Neural cell (in vitro differentiated cells): ENCODE measurements around the gene ZNF519. TPM values are rescaled to one million over a fixed set of nuclear protein-coding genes. Genes with fewer than 3 reads are reported as not detected.

Experiments used
- H2AFZ ChIP-seq: fragments of 200-600, 300-800 bp; sonication (generic), shearing (Covaris generic); 2 replicates; pipeline ENCODE4 v1.6.0; 2014; ENCODE audit warnings: low read depth, mild to moderate bottlenecking, antibody characterized with exemption, low read length, moderate library complexity
- H3F3A ChIP-seq: fragments of 200-600 bp; shearing (Covaris generic); 2 replicates; pipeline ENCODE4 v1.6.1; 2016; ENCODE audit warnings: mild to moderate bottlenecking, moderate library complexity, mixed read lengths, antibody characterized with exemption, low read length; ENCODE audit not compliant: insufficient read depth, poor library complexity, severe bottlenecking
- H3K27ac ChIP-seq: fragments of 200-600, 300-800 bp; sonication (generic), shearing (Covaris generic); 2 replicates; pipeline ENCODE4 v1.5.1; 2014; ENCODE audit warnings: mild to moderate bottlenecking, low read length, moderate library complexity
- H3K27me3 ChIP-seq: fragments of 300-800, 200-600 bp; sonication (generic), shearing (Covaris generic); 2 replicates; pipeline ENCODE4 v1.6.0; 2014; ENCODE audit warnings: mild to moderate bottlenecking, low read depth, low read length, moderate library complexity; ENCODE audit not compliant: insufficient read depth
- H3K36me3 ChIP-seq: fragments of 300-800, 200-600 bp; sonication (generic), shearing (Covaris generic); 2 replicates; pipeline ENCODE4 v1.5.1; 2014; ENCODE audit warnings: mild to moderate bottlenecking, antibody characterized with exemption, low read length, moderate library complexity; ENCODE audit not compliant: insufficient read depth
- H3K4me2 ChIP-seq: fragments of 300-800, 200-600 bp; sonication (generic), shearing (Covaris generic); 2 replicates; pipeline ENCODE4 v1.6.0; 2014; ENCODE audit warnings: mild to moderate bottlenecking, low read length
- H3K4me3 ChIP-seq: fragments of 300-800, 200-600 bp; sonication (generic), shearing (Covaris generic); 2 replicates; pipeline ENCODE4 v1.5.1; 2014; ENCODE audit warnings: mild to moderate bottlenecking, low read length, moderate library complexity
- H3K79me2 ChIP-seq: fragments of 200-600 bp; shearing (Covaris generic); replicated peaks from 2 replicates; pipeline ENCODE4 v1.6.0; 2014; ENCODE audit warnings: mild to moderate bottlenecking, low read length, moderate library complexity; ENCODE audit not compliant: insufficient read depth
- H3K9ac ChIP-seq: fragments of 300-800, 200-600 bp; sonication (generic), shearing (Covaris generic); 2 replicates; pipeline ENCODE4 v1.6.1; 2016; ENCODE audit warnings: mild to moderate bottlenecking, low read length, mixed read lengths
- H3K9me2 ChIP-seq: fragments of 200-600 bp; shearing (Covaris generic); 2 replicates; pipeline ENCODE4 v1.6.1; 2016; ENCODE audit warnings: mild to moderate bottlenecking, low read length, mixed read lengths; ENCODE audit not compliant: insufficient read depth
- H3K9me3 ChIP-seq: fragments of 200-600, 300-800 bp; sonication (generic), shearing (Covaris generic); 2 replicates; pipeline ENCODE4 v1.6.1; 2016; ENCODE audit warnings: mild to moderate bottlenecking, mixed run types, low read length, moderate library complexity, mixed read lengths
- H4K20me1 ChIP-seq: fragments of 200-600 bp; shearing (Covaris generic); 2 replicates; pipeline ENCODE4 v1.6.1; 2016; ENCODE audit warnings: mild to moderate bottlenecking, mixed run types; ENCODE audit not compliant: insufficient read depth
- EP300 ChIP-seq: fragments of 450-650 bp; conservative IDR thresholded peaks from 2 replicates; pipeline ENCODE4 v1.6.1; 2014; ENCODE audit warnings: antibody characterized with exemption, mild to moderate bottlenecking, moderate library complexity; ENCODE audit not compliant: poor library complexity, severe bottlenecking
- EZH2 ChIP-seq: fragments of 200-600, 300-800 bp; shearing (Covaris generic), sonication (generic); IDR thresholded peaks from 2 replicates; pipeline ENCODE4 v1.6.1; 2014; ENCODE audit warnings: antibody characterized with exemption, low read length, borderline replicate concordance, mild to moderate bottlenecking; ENCODE audit not compliant: insufficient read depth, poor library complexity, severe bottlenecking
- MXI1 ChIP-seq: fragments of 450-650 bp; conservative IDR thresholded peaks from 2 replicates; pipeline ENCODE4 v1.6.1; 2014; ENCODE audit warnings: antibody characterized with exemption, mild to moderate bottlenecking; ENCODE audit not compliant: poor library complexity, severe bottlenecking
- POLR2AphosphoS5 ChIP-seq: IDR thresholded peaks from 2 replicates; pipeline ENCODE4 v1.6.1; 2012
- RAD21 ChIP-seq: fragments of 450-650 bp; conservative IDR thresholded peaks from 2 replicates; pipeline ENCODE4 v1.6.1; 2014; ENCODE audit warnings: antibody characterized with exemption, mild to moderate bottlenecking, moderate library complexity
- SMC3 ChIP-seq: fragments of 450-650 bp; conservative IDR thresholded peaks from 2 replicates; pipeline ENCODE4 v1.6.1; 2014; ENCODE audit warnings: antibody characterized with exemption, mild to moderate bottlenecking, moderate library complexity; ENCODE audit not compliant: poor library complexity
- TAF1 ChIP-seq: IDR thresholded peaks from 2 replicates; pipeline ENCODE4 v1.6.1; 2012; ENCODE audit warnings: low read depth
- polyA plus RNA-seq: library from polyadenylated mRNA; depleted of rRNA; stranded (reverse); fragments of >200 nt; gene quantifications from 2 replicates; pipeline ENCODE4 v1.2.3, GENCODE V29; 2014
- TF ChIP-seq, protein P1 (sequence below): fragments of 450-650 bp; IDR thresholded peaks from 2 replicates; pipeline ENCODE4 v1.5.1; 2014; ENCODE audit warnings: antibody characterized with exemption, mild to moderate bottlenecking, moderate library complexity; ENCODE audit not compliant: poor library complexity, severe bottlenecking
- TF ChIP-seq, protein P2 (sequence below): IDR thresholded peaks from 2 replicates; pipeline ENCODE4 v1.6.1; 2012; ENCODE audit warnings: borderline replicate concordance

Gene ZNF519
- polyA plus RNA-seq, 1 donor from 2014 or later, result 25.0 TPM

DNA sequence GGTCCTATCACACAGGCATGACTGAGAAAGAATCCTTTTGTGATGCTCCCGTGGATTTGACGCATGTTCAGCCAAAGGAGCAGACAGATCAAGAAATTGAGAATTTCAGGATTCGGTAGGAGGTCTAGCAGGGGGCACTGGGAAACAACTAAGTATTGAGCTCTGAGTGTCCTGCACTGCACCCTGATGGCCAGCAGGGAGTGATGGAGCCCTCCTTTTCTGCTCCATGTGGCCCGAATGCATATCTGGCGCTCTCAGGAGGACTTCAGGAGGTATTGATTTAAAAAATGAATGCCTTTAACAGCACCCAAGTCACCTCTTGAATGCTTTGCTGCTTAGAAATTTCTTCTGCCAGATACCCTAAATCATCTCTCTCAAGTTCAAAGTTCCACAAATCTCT lies 58.0 kb downstream of the ZNF519 start:
- Histone ChIP-seq H3K27me3 (no peaks in the 10 kb centered on the region), H3K9me2 (no peaks in the 10 kb centered on the region), H3F3A (no peaks in the 10 kb centered on the region), H3K9me3 (no peaks in the 10 kb centered on the region), H3K27ac (no peak overlapping the region), H4K20me1 (no peaks in the 10 kb centered on the region), H3K79me2 (no peaks in the 10 kb centered on the region), H3K9ac (no peak overlapping the region), H3K36me3 (no peaks in the 10 kb centered on the region), H2AFZ (no peak overlapping the region), H3K4me3 (no peak overlapping the region), H3K4me2 (no peak overlapping the region)
- TF ChIP-seq MXI1 (no peak), POLR2AphosphoS5 (no peak), RAD21 (no peak), EP300 (no peak), EZH2 (no peak), SMC3 (no peak), TAF1 (no peak)
- TF ChIP-seq, protein P1, sequence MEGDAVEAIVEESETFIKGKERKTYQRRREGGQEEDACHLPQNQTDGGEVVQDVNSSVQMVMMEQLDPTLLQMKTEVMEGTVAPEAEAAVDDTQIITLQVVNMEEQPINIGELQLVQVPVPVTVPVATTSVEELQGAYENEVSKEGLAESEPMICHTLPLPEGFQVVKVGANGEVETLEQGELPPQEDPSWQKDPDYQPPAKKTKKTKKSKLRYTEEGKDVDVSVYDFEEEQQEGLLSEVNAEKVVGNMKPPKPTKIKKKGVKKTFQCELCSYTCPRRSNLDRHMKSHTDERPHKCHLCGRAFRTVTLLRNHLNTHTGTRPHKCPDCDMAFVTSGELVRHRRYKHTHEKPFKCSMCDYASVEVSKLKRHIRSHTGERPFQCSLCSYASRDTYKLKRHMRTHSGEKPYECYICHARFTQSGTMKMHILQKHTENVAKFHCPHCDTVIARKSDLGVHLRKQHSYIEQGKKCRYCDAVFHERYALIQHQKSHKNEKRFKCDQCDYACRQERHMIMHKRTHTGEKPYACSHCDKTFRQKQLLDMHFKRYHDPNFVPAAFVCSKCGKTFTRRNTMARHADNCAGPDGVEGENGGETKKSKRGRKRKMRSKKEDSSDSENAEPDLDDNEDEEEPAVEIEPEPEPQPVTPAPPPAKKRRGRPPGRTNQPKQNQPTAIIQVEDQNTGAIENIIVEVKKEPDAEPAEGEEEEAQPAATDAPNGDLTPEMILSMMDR, result no peak
- TF ChIP-seq, protein P2, sequence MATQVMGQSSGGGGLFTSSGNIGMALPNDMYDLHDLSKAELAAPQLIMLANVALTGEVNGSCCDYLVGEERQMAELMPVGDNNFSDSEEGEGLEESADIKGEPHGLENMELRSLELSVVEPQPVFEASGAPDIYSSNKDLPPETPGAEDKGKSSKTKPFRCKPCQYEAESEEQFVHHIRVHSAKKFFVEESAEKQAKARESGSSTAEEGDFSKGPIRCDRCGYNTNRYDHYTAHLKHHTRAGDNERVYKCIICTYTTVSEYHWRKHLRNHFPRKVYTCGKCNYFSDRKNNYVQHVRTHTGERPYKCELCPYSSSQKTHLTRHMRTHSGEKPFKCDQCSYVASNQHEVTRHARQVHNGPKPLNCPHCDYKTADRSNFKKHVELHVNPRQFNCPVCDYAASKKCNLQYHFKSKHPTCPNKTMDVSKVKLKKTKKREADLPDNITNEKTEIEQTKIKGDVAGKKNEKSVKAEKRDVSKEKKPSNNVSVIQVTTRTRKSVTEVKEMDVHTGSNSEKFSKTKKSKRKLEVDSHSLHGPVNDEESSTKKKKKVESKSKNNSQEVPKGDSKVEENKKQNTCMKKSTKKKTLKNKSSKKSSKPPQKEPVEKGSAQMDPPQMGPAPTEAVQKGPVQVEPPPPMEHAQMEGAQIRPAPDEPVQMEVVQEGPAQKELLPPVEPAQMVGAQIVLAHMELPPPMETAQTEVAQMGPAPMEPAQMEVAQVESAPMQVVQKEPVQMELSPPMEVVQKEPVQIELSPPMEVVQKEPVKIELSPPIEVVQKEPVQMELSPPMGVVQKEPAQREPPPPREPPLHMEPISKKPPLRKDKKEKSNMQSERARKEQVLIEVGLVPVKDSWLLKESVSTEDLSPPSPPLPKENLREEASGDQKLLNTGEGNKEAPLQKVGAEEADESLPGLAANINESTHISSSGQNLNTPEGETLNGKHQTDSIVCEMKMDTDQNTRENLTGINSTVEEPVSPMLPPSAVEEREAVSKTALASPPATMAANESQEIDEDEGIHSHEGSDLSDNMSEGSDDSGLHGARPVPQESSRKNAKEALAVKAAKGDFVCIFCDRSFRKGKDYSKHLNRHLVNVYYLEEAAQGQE, result no peak

DNA sequence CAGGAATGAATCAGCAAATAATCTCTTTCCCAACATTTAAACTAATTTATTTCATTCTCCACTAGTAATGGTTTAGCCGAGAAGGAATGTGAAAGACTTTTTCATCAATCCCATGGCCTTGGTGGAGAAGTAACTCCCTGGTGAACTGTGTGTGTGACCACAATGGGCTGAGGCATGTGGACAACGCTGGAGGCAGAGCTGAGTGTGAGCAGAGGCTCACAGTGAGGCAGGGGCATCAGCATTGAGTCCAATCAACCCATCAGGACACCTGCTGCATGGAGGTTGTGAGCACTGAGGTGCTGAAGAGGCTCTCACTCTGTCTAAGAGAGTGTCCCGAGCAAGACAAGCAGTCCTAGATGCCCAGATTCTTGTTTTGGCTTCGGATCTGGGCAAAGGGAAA lies 78.6 kb downstream of the ZNF519 start:
- Histone ChIP-seq H3K4me2 (no peak overlapping the region), H3K9ac (no peak overlapping the region), H2AFZ (no peak overlapping the region), H3K79me2 (no peaks in the 10 kb centered on the region), H3K9me2 (no peaks in the 10 kb centered on the region), H3K4me3 (no peak overlapping the region), H3F3A (no peaks in the 10 kb centered on the region), H3K36me3 (no peaks in the 10 kb centered on the region), H3K27ac (no peak overlapping the region), H4K20me1 (no peaks in the 10 kb centered on the region), H3K9me3 (no peaks in the 10 kb centered on the region), H3K27me3 (no peaks in the 10 kb centered on the region)
- TF ChIP-seq MXI1 (no peak), POLR2AphosphoS5 (no peak), SMC3 (no peak), EZH2 (no peak), RAD21 (no peak), TAF1 (no peak), EP300 (no peak)
- TF ChIP-seq, protein P1, result no peak
- TF ChIP-seq, protein P2, result no peak
